Kidney epithelial cell (primary cell): Measurements from ENCODE around the gene LBHD2. TPM values are rescaled to one million over a fixed set of nuclear protein-coding genes. Genes with fewer than 3 reads are reported as not detected.

Source experiments
- DNase-seq: peaks from one replicate; pipeline ENCODE4 v3.0.0-alpha.2; 2010; ENCODE audit warnings: low read depth
- H3K27me3 ChIP-seq: 2 replicates; pipeline ENCODE4 v1.6.0; 2011; ENCODE audit warnings: low read length; ENCODE audit not compliant: control insufficient read depth, insufficient read depth
- H3K36me3 ChIP-seq: 2 replicates; pipeline ENCODE4 v1.5.1; 2011; ENCODE audit warnings: low read length; ENCODE audit not compliant: control insufficient read depth, insufficient read depth
- H3K4me3 ChIP-seq: 2 replicates; pipeline ENCODE4 v1.5.1; 2011; ENCODE audit warnings: low read depth, mild to moderate bottlenecking, control low read depth, low read length
- total RNA-seq: library from RNA; depleted of rRNA; stranded (reverse); fragments of >200 nt; gene quantifications from 2 replicates; pipeline ENCODE4 v1.2.3, GENCODE V29; 2015
- TF ChIP-seq, protein P1 (sequence below): IDR thresholded peaks from 2 replicates; pipeline ENCODE4 v1.5.1; 2011; ENCODE audit warnings: mild to moderate bottlenecking, moderate library complexity, low read length, control low read depth, inconsistent platforms; ENCODE audit not compliant: insufficient read depth, poor library complexity, severe bottlenecking

The LBHD2 gene
- total RNA-seq, 1 donor from 2014 or later, result not detected

- TF ChIP-seq, protein P1, sequence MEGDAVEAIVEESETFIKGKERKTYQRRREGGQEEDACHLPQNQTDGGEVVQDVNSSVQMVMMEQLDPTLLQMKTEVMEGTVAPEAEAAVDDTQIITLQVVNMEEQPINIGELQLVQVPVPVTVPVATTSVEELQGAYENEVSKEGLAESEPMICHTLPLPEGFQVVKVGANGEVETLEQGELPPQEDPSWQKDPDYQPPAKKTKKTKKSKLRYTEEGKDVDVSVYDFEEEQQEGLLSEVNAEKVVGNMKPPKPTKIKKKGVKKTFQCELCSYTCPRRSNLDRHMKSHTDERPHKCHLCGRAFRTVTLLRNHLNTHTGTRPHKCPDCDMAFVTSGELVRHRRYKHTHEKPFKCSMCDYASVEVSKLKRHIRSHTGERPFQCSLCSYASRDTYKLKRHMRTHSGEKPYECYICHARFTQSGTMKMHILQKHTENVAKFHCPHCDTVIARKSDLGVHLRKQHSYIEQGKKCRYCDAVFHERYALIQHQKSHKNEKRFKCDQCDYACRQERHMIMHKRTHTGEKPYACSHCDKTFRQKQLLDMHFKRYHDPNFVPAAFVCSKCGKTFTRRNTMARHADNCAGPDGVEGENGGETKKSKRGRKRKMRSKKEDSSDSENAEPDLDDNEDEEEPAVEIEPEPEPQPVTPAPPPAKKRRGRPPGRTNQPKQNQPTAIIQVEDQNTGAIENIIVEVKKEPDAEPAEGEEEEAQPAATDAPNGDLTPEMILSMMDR, result no peak
- Histone ChIP-seq H3K4me3 (no peak overlapping the region), H3K27me3 (no peaks in the 10 kb centered on the region), H3K36me3 (no peaks in the 10 kb centered on the region)
- DNase-seq, result no peak
Measured at GRCh38 chr14:103052407-103052806, 31.6 kb upstream of the LBHD2 start.

DNA sequence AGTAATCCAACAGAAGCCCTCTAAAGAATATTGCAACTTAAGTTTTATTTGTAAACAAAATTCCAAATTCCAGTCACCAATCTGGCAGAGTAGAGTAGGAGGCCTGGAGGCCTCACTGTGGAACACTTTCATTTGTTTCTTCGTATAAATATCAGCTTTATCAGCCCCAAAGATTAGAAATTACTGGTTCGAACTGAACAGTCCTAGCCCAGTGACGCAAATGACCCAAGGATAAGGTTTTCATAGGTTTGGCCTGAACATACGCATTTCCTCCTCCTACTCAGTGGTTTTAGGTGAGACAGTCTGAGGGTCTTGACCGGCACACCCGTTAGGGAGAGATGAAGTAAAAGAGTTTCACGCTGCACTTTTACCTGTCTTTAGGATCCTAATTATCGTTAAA lies 28.3 kb upstream of the LBHD2 start:
- H3K4me3 ChIP-seq, result peak overlapping the region; percentile 99
- no peaks in the 10 kb centered on the region for H3K36me3 ChIP-seq
- no peaks in the 10 kb centered on the region for H3K27me3 ChIP-seq
- DNase-seq, result no peak
- TF ChIP-seq, protein P1, result no peak

GRCh38 chr14:103056322-103057027 lies 27.5 kb upstream of the LBHD2 start:
- peak overlapping the region; percentile 99 for H3K4me3 ChIP-seq
- DNase-seq, result no peak
- no peaks in the 10 kb centered on the region for H3K27me3 ChIP-seq
- no peaks in the 10 kb centered on the region for H3K36me3 ChIP-seq
- TF ChIP-seq, protein P1, result no peak

- Histone ChIP-seq H3K27me3 (no peaks in the 10 kb centered on the region), H3K4me3 (peak overlapping the region; percentile 99), H3K36me3 (no peaks in the 10 kb centered on the region)
- TF ChIP-seq, protein P1, result no peak
- DNase-seq, result no peak
Measured at GRCh38 chr14:103057028-103057371, 27.0 kb upstream of the LBHD2 start.

- DNase-seq, result no peak
- Histone ChIP-seq H3K4me3 (peak within 1 kb of the TSS; percentile 99), H3K36me3 (no peaks in the 10 kb centered on the region), H3K27me3 (no peaks in the 10 kb centered on the region)
- TF ChIP-seq, protein P1, result no peak
Measured at GRCh38 chr14:103057372-103058163, 26.4 kb upstream of the LBHD2 start, which contains the start of gene CDC42BPB. CDC42BPB (minus strand) TSS chr14:103057549; CDS start chr14:103057173, 376 bp downstream.
